ENCODE results near the gene UBE2E3. TPM values are rescaled to one million over a fixed set of nuclear protein-coding genes. Genes with fewer than 3 reads are reported as not detected.
"Not testable (repeated sequence)": the region's sequence is repeated elsewhere in the genome, so short reads cannot be mapped to it uniquely, and the experiment has no call there.

Gene UBE2E3
- 40.0 and 46.9 TPM in 2 replicates for total RNA-seq (2014; rRNA removed; shearing (Covaris generic))
- polyA plus RNA-seq (2015; cell fraction: cytosol; rRNA removed): 61.7 and 67.2 TPM in 2 replicates
- 13.0 and 22.3 TPM in 2 replicates for polyA plus RNA-seq (2015; cell fraction: nucleus; rRNA removed)

GRCh38 chr2:180980106-180980942, at the start of gene UBE2E3:
Gene UBE2E3 (plus strand): TSS chr2:180980605. CDS start chr2:180982043, 1,438 bp downstream.
- in situ Hi-C loops (cut with HindIII; ENCODE audit: low pct_unique_long_range_greater_than_20kb, low sequenced_read_pairs): no loop called here
- peak; percentile 67 for DNase-seq (ENCODE audit: low read depth, low spot score)

GRCh38 chr2:180931841-180932240, 48.6 kb upstream of the UBE2E3 start:
- DNase-seq (ENCODE audit: low read depth, low spot score): no peak
- in situ Hi-C loops (cut with HindIII; ENCODE audit: low pct_unique_long_range_greater_than_20kb, low sequenced_read_pairs): no loop called here

- in situ Hi-C loops (cut with HindIII; ENCODE audit: low pct_unique_long_range_greater_than_20kb, low sequenced_read_pairs): no loop called here
Observed at GRCh38 chr2:180933332-180933731, 47.1 kb upstream of the UBE2E3 start.

GRCh38 chr2:180934911-180935310, 45.5 kb upstream of the UBE2E3 start:
- in situ Hi-C loops (cut with HindIII; ENCODE audit: low pct_unique_long_range_greater_than_20kb, low sequenced_read_pairs): no loop called here
- no peak for DNase-seq (ENCODE audit: low read depth, low spot score)

More at GRCh38 chr2:180933332-180933731, 47.1 kb upstream of the UBE2E3 start:
- DNase-seq (ENCODE audit: low read depth, low spot score): no peak

GRCh38 chr2:180937480-180937879, 42.9 kb upstream of the UBE2E3 start:
- DNase-seq (ENCODE audit: low read depth, low spot score); in situ Hi-C loops (cut with HindIII; ENCODE audit: low pct_unique_long_range_greater_than_20kb, low sequenced_read_pairs): not testable (repeated sequence)

GRCh38 chr2:180938451-180938850, 42.0 kb upstream of the UBE2E3 start:
- in situ Hi-C loops (cut with HindIII; ENCODE audit: low pct_unique_long_range_greater_than_20kb, low sequenced_read_pairs): no loop called here

GRCh38 chr2:180943275-180943674, 37.1 kb upstream of the UBE2E3 start:
- DNase-seq (ENCODE audit: low read depth, low spot score): no peak
- in situ Hi-C loops (cut with HindIII; ENCODE audit: low pct_unique_long_range_greater_than_20kb, low sequenced_read_pairs): no loop called here

More at GRCh38 chr2:180938451-180938850, 42.0 kb upstream of the UBE2E3 start:
- DNase-seq (ENCODE audit: low read depth, low spot score): no peak

- no peak for DNase-seq (ENCODE audit: low read depth, low spot score)
- in situ Hi-C loops (cut with HindIII; ENCODE audit: low pct_unique_long_range_greater_than_20kb, low sequenced_read_pairs): no loop called here
Observed at GRCh38 chr2:180944372-180944771, 36.0 kb upstream of the UBE2E3 start.

- DNase-seq (ENCODE audit: low read depth, low spot score): no peak
Observed at GRCh38 chr2:180947208-180947689, 33.2 kb upstream of the UBE2E3 start.

GRCh38 chr2:180949896-180950295, 30.5 kb upstream of the UBE2E3 start:
- in situ Hi-C loops (cut with HindIII; ENCODE audit: low pct_unique_long_range_greater_than_20kb, low sequenced_read_pairs): no loop called here

More at GRCh38 chr2:180947208-180947689, 33.2 kb upstream of the UBE2E3 start:
- in situ Hi-C loops (cut with HindIII; ENCODE audit: low pct_unique_long_range_greater_than_20kb, low sequenced_read_pairs): no loop called here

GRCh38 chr2:180952082-180952481, 28.3 kb upstream of the UBE2E3 start:
- DNase-seq (ENCODE audit: low read depth, low spot score): no peak
- in situ Hi-C loops (cut with HindIII; ENCODE audit: low pct_unique_long_range_greater_than_20kb, low sequenced_read_pairs): no loop called here

More at GRCh38 chr2:180949896-180950295, 30.5 kb upstream of the UBE2E3 start:
- DNase-seq (ENCODE audit: low read depth, low spot score): no peak

- in situ Hi-C loops (cut with HindIII; ENCODE audit: low pct_unique_long_range_greater_than_20kb, low sequenced_read_pairs): no loop called here
Observed at GRCh38 chr2:180952731-180953336, 27.6 kb upstream of the UBE2E3 start.

GRCh38 chr2:180953550-180953949, 26.9 kb upstream of the UBE2E3 start:
- DNase-seq (ENCODE audit: low read depth, low spot score): no peak
- in situ Hi-C loops (cut with HindIII; ENCODE audit: low pct_unique_long_range_greater_than_20kb, low sequenced_read_pairs): no loop called here

More at GRCh38 chr2:180952731-180953336, 27.6 kb upstream of the UBE2E3 start:
- no peak for DNase-seq (ENCODE audit: low read depth, low spot score)

- in situ Hi-C loops (cut with HindIII; ENCODE audit: low pct_unique_long_range_greater_than_20kb, low sequenced_read_pairs): no loop called here
- DNase-seq (ENCODE audit: low read depth, low spot score): no peak
Observed at GRCh38 chr2:180955101-180955500, 25.3 kb upstream of the UBE2E3 start.

GRCh38 chr2:180959787-180960186, 20.6 kb upstream of the UBE2E3 start:
- in situ Hi-C loops (cut with HindIII; ENCODE audit: low pct_unique_long_range_greater_than_20kb, low sequenced_read_pairs): no loop called here
- DNase-seq (ENCODE audit: low read depth, low spot score): no peak

GRCh38 chr2:180960982-180961381, 19.4 kb upstream of the UBE2E3 start:
- in situ Hi-C loops (cut with HindIII; ENCODE audit: low pct_unique_long_range_greater_than_20kb, low sequenced_read_pairs): no loop called here
- DNase-seq (ENCODE audit: low read depth, low spot score): peak; percentile 32

- in situ Hi-C loops (cut with HindIII; ENCODE audit: low pct_unique_long_range_greater_than_20kb, low sequenced_read_pairs): no loop called here
- no peak for DNase-seq (ENCODE audit: low read depth, low spot score)
Observed at GRCh38 chr2:180962727-180963314, 17.6 kb upstream of the UBE2E3 start.

GRCh38 chr2:180966378-180966777, 14.0 kb upstream of the UBE2E3 start:
- in situ Hi-C loops (cut with HindIII; ENCODE audit: low pct_unique_long_range_greater_than_20kb, low sequenced_read_pairs): no loop called here
- DNase-seq (ENCODE audit: low read depth, low spot score): no peak

Data from SK-MEL-5 (cell line).